Subcutaneous abdominal adipose tissue (tissue), 5 donors: Measurements from ENCODE around the gene PFN4.

ENCODE experiments used
- H3K27ac ChIP-seq: one replicate; pipeline ENCODE4 v1.7.0; 2013; ENCODE audit warnings: low read depth, mild to moderate bottlenecking, inconsistent platforms, low read length, moderate library complexity
- H3K27me3 ChIP-seq, 5 donors: one replicate each; pipeline ENCODE4 v1.7.0; 2013; ENCODE audit warnings: low read length in 5 of 5, inconsistent platforms in 1 of 5; ENCODE audit not compliant: control insufficient read depth in 5 of 5, insufficient read depth in 4 of 5
- H3K36me3 ChIP-seq, 5 donors: one replicate each; pipeline ENCODE4 v1.7.0; 2013; ENCODE audit warnings: low read length in 5 of 5; ENCODE audit not compliant: control insufficient read depth in 5 of 5, insufficient read depth in 5 of 5
- H3K4me1 ChIP-seq, 5 donors: one replicate each; pipeline ENCODE4 v1.7.0; 2013; ENCODE audit warnings: low read length in 5 of 5, mild to moderate bottlenecking in 3 of 5, moderate library complexity in 1 of 5; ENCODE audit not compliant: control insufficient read depth in 5 of 5, insufficient read depth in 5 of 5
- H3K4me3 ChIP-seq, 5 donors: one replicate each; pipeline ENCODE4 v1.7.0; 2013; ENCODE audit warnings: low read length in 5 of 5, low read depth in 1 of 5
- H3K9ac ChIP-seq, 5 donors: one replicate each; pipeline ENCODE4 v1.7.0; 2013; ENCODE audit warnings: low read length in 5 of 5, mild to moderate bottlenecking in 4 of 5, moderate library complexity in 3 of 5
- H3K9me3 ChIP-seq, 5 donors: one replicate each; pipeline ENCODE4 v1.7.0; 2013; ENCODE audit warnings: low read length in 5 of 5; ENCODE audit not compliant: control insufficient read depth in 5 of 5
- donor health status: healthy.
- donor health status: healthy.
- donor health status: healthy.
- donor health status: healthy.
- donor health status: healthy.

Gene PFN4

GRCh38 chr2:24083567-24084385 is 39.4 kb downstream of the PFN4 start:
- peak overlapping the region in 4 of 5 donors; percentile 11 to 89 (median 73) for H3K9ac ChIP-seq
- H3K27me3 ChIP-seq, result no peaks in the 10 kb centered on the region
- peak overlapping the region; percentile 75 to 87 (median 77) for H3K4me3 ChIP-seq
- H3K36me3 ChIP-seq, result peaks cover 0 to 47% (median 31%) of the 10 kb centered on the region in 5 donors
- H3K4me1 ChIP-seq, result peaks cover 7 to 28% (median 20%) of the 10 kb centered on the region in 5 donors
- H3K9me3 ChIP-seq, result no peaks in the 10 kb centered on the region
- peak overlapping the region; percentile 95 for H3K27ac ChIP-seq

- H3K9me3 ChIP-seq, result no peaks in the 10 kb centered on the region
- peak overlapping the region in 4 of 5 donors; percentile 75 to 87 (median 78) for H3K4me3 ChIP-seq
- H3K27ac ChIP-seq, result peak overlapping the region; percentile 95
- peaks cover 0 to 44% (median 31%) of the 10 kb centered on the region in 5 donors for H3K36me3 ChIP-seq
- H3K4me1 ChIP-seq, result peaks cover 7 to 28% (median 20%) of the 10 kb centered on the region in 5 donors
- peak overlapping the region in 3 of 5 donors; percentile 11 to 89 (median 76) for H3K9ac ChIP-seq
- H3K27me3 ChIP-seq, result no peaks in the 10 kb centered on the region
Observed at GRCh38 chr2:24082787-24083566, 40.2 kb downstream of the PFN4 start.

- Histone ChIP-seq H3K4me1 (peaks cover 7 to 43% (median 33%) of the 10 kb centered on the region in 5 donors), H3K27ac (no peak overlapping the region), H3K4me3 (no peak overlapping the region), H3K27me3 (no peaks in the 10 kb centered on the region), H3K9me3 (no peaks in the 10 kb centered on the region), H3K9ac (no peak overlapping the region), H3K36me3 (peaks cover 0 to 39% (median 28%) of the 10 kb centered on the region in 5 donors)
Observed at GRCh38 chr2:24080701-24081100, 42.4 kb downstream of the PFN4 start.

- Histone ChIP-seq H3K27ac (peak overlapping the region; percentile 85), H3K9ac (peak overlapping the region; percentile 1 to 86 (median 75)), H3K9me3 (no peaks in the 10 kb centered on the region), H3K4me3 (peak overlapping the region; percentile 70 to 98 (median 85)), H3K4me1 (peaks cover 0 to 26% (median 20%) of the 10 kb centered on the region in 5 donors), H3K36me3 (peaks cover 5 to 47% (median 30%) of the 10 kb centered on the region in 5 donors), H3K27me3 (no peaks in the 10 kb centered on the region)
Observed at GRCh38 chr2:24077879-24078278, 45.3 kb downstream of the PFN4 start.

GRCh38 chr2:24077535-24077877 is 45.6 kb downstream of the PFN4 start:
- H3K4me1 ChIP-seq, result peaks cover 0 to 24% (median 20%) of the 10 kb centered on the region in 5 donors
- no peaks in the 10 kb centered on the region for H3K9me3 ChIP-seq
- H3K36me3 ChIP-seq, result peaks cover 6 to 47% (median 30%) of the 10 kb centered on the region in 5 donors
- H3K27ac ChIP-seq, result peak overlapping the region; percentile 85
- H3K4me3 ChIP-seq, result peak overlapping the region; percentile 70 to 98 (median 85)
- no peaks in the 10 kb centered on the region for H3K27me3 ChIP-seq
- peak overlapping the region; percentile 1 to 86 (median 75) for H3K9ac ChIP-seq

GRCh38 chr2:24076849-24077534 is 46.1 kb downstream of the PFN4 start:
- Histone ChIP-seq H3K9ac (peak overlapping the region; percentile 1 to 86 (median 75)), H3K36me3 (peaks cover 6 to 47% (median 33%) of the 10 kb centered on the region in 5 donors), H3K4me3 (peak overlapping the region; percentile 70 to 98 (median 85)), H3K4me1 (peaks cover 0 to 24% (median 20%) of the 10 kb centered on the region in 5 donors), H3K9me3 (no peaks in the 10 kb centered on the region), H3K27me3 (no peaks in the 10 kb centered on the region), H3K27ac (peak overlapping the region; percentile 85)

GRCh38 chr2:24075915-24076848 is 47.0 kb downstream of the PFN4 start, which contains the start of gene SF3B6:
Gene SF3B6, minus strand, starts transcription at chr2:24076326. Its CDS starts 97 bp downstream, at chr2:24076229.
- H3K27me3 ChIP-seq, result no peaks in the 10 kb centered on the region
- peak within 1 kb of the TSS; percentile 84 to 100 (median 96) for H3K4me3 ChIP-seq
- H3K36me3 ChIP-seq, result peaks cover 6 to 47% (median 32%) of the 10 kb centered on the region in 5 donors
- peak within 1 kb of the TSS; percentile 85 for H3K27ac ChIP-seq
- H3K4me1 ChIP-seq, result peaks cover 0 to 24% (median 20%) of the 10 kb centered on the region in 5 donors
- no peaks in the 10 kb centered on the region for H3K9me3 ChIP-seq
- H3K9ac ChIP-seq, result peak within 1 kb of the TSS; percentile 22 to 92 (median 86)

- H3K4me3 ChIP-seq, result peak overlapping the region; percentile 84 to 100 (median 96)
- H3K27ac ChIP-seq, result peak overlapping the region; percentile 85
- no peaks in the 10 kb centered on the region for H3K9me3 ChIP-seq
- H3K27me3 ChIP-seq, result no peaks in the 10 kb centered on the region
- H3K9ac ChIP-seq, result peak overlapping the region in 3 of 5 donors; percentile 74 to 92 (median 77)
- peaks cover 0 to 24% (median 20%) of the 10 kb centered on the region in 5 donors for H3K4me1 ChIP-seq
- peaks cover 6 to 42% (median 27%) of the 10 kb centered on the region in 5 donors for H3K36me3 ChIP-seq
Observed at GRCh38 chr2:24075259-24075658, 47.9 kb downstream of the PFN4 start.
